Measurements from ENCODE around the gene ATP2B2.

Gene ATP2B2

GRCh38 chr3:10514407-10515069, 9.2 kb upstream of the ATP2B2 start:
- in situ Hi-C loops (cut with MboI; ENCODE audit: low pct_unique_long_range_greater_than_20kb, low sequenced_read_pairs, unreplicated experiment): no loop called here
- no peak for TF ChIP-seq CTCF (IDR thresholded peaks at IDR 0.05; ENCODE audit: extremely low read depth, insufficient read depth, missing control alignments)
- DNase-seq (ENCODE audit: low spot score): no peak

DNA sequence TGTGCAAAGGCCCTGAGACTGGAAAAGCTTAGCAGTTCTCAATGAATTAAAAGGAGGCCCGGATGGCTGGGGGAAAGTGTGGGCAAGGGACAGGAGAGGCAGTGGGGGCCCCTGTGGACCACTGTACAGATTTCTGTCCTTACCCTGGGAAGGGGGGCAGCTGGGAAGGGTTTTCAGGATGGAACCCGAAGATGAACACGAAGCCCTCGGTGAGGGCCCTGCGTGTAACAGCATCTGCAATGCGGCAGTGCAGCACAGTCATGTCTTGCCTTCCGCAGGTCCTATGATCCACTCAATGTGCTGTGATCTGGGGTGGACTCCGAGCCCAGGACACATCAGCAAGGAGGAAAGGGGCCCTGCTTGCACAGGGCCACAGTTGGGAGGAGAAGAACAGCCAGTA, 7.9 kb upstream of the ATP2B2 start:
- TF ChIP-seq CTCF (IDR thresholded peaks at IDR 0.05; ENCODE audit: extremely low read depth, insufficient read depth, missing control alignments): no peak
- DNase-seq (ENCODE audit: low spot score): no peak
- in situ Hi-C loops (cut with MboI; ENCODE audit: low pct_unique_long_range_greater_than_20kb, low sequenced_read_pairs, unreplicated experiment): no loop called here

DNA sequence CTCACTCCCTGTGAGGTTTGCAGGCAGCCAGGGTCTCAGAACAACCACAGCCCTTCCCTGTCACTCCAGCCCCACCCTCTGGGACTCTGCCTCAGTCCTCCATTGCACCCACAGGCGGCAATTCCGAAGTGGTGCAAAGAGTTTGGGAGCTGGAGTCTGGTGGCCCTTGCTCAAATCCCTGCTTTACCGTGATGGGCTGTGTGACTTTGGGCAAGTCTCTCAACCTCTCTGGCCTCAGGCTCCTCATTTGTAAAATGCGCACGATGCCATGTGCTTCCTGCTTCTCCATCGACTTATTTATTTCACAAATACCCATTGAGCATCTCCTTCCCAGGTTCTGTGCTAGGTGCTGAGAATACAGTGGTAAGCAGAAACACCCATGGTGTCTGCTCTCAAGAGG, 7.3 kb upstream of the ATP2B2 start:
- TF ChIP-seq CTCF (IDR thresholded peaks at IDR 0.05; ENCODE audit: extremely low read depth, insufficient read depth, missing control alignments): no peak
- in situ Hi-C loops (cut with MboI; ENCODE audit: low pct_unique_long_range_greater_than_20kb, low sequenced_read_pairs, unreplicated experiment): no loop called here

DNA sequence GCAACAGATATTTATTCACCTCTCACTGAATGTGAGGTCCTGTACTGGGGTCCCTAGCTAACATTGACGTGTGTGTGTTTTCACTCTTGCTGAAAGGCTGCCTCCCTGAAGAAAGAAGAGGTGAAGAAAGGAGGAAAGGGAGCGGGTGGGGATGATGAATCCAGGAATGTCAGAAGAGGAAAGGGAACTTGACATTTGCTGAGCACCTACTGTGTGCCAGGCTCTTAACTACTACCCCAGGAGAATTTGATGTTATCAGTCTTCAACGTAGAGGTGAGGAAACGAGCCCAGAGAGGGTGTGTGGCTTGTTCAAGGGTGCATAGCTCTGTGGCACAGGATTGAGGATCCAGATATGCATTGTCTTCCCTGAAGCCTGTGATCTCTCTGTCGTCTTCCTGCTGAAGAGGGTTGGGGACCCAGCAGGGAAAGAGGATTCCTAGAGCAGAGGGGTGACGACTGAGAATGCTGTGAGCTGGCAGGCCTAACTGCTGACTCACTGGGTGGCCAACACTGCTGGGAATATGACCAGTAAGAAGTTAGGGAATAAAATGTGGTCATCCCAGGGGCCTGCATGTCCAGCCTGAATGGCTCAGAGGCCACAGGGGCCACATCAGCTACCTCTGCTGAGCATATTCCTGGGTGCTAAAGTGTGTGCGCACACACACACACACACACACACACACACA, 6.6 kb upstream of the ATP2B2 start:
- in situ Hi-C loops (cut with MboI; ENCODE audit: low pct_unique_long_range_greater_than_20kb, low sequenced_read_pairs, unreplicated experiment): no loop called here
- TF ChIP-seq CTCF (IDR thresholded peaks at IDR 0.05; ENCODE audit: extremely low read depth, insufficient read depth, missing control alignments): no peak
- no peak for DNase-seq (ENCODE audit: low spot score)

More for the DNA sequence above, 7.3 kb upstream of the ATP2B2 start:
- no peak for DNase-seq (ENCODE audit: low spot score)

GRCh38 chr3:10510743-10511432, 5.5 kb upstream of the ATP2B2 start:
- no peak for TF ChIP-seq CTCF (IDR thresholded peaks at IDR 0.05; ENCODE audit: extremely low read depth, insufficient read depth, missing control alignments)
- no peak for DNase-seq (ENCODE audit: low spot score)
- in situ Hi-C loops (cut with MboI; ENCODE audit: low pct_unique_long_range_greater_than_20kb, low sequenced_read_pairs, unreplicated experiment): no loop called here

GRCh38 chr3:10510086-10510742, 4.8 kb upstream of the ATP2B2 start:
- DNase-seq (ENCODE audit: low spot score): no peak
- TF ChIP-seq CTCF (IDR thresholded peaks at IDR 0.05; ENCODE audit: extremely low read depth, insufficient read depth, missing control alignments): no peak
- in situ Hi-C loops (cut with MboI; ENCODE audit: low pct_unique_long_range_greater_than_20kb, low sequenced_read_pairs, unreplicated experiment): no loop called here

Data from GM13977 (cell line).